SK-N-DZ (cell line): ENCODE results near the gene HSPA9. TPM values are rescaled to one million over a fixed set of nuclear protein-coding genes. Genes with fewer than 3 reads are reported as not detected.
A peak's percentile ranks its signal among the peaks of the same experiment; 100 is the strongest.

Experiments
- DNase-seq: peaks from one replicate; pipeline ENCODE4 v3.0.0-alpha.2; 2015; ENCODE audit warnings: low spot score
- polyA plus RNA-seq, 2 experiments: library from polyadenylated mRNA; depleted of rRNA; stranded (reverse); fragments of >200 nt; gene quantifications; 2 replicates each; pipeline ENCODE4 v1.2.3, GENCODE V29; 2014

The HSPA9 gene
- 706 and 861 TPM in 2 replicates for polyA plus RNA-seq (2014; cell fraction: cytosol; rRNA removed)
- 392 and 549 TPM in 2 replicates for polyA plus RNA-seq (2014; cell fraction: nucleus; rRNA removed)

DNA sequence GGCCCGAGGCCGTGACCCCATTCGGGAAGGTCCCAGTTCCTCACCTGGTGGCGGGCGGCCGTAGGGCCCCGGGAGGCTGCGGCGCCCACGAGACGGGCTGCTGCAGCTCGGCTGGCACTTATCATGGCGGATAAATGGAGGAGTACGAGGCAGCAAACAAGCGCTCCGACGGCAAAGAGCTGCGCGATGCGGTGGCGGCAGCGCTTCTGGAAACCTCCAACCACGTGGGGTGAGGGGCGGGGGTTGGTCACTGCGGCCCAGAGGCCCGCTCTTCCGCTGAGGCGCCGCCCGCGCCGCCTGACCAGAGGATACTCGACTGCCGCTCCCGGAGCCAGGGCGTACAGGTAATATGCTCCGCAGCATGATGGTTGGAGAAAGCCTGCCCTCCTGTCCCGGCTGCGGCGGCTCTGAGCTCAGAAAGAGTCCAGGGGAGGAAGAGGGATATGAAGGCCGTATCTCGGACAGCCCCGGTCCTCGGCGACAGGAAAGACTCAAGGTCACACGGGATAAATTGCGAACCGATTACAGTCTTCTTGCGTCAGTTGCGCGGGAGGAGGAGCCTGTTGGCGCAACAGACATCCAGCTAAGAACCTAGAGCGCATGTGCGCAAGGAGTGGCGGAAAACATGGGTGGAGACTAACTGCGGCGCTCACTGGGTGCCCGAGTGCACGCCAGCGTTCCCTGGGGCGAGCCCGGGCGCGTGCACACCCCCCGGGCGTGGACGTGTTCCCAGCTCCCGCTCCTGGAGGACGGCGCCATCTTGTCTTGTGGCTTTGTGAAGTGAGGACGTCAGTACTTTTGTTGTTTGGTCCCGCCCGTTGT, at the start of gene HSPA9:
TSS of gene HSPA9 (minus strand) at position 208 of the 822 bp plus-strand sequence. CDS start at position 125, 83 bp downstream.
- DNase-seq = peak; percentile 100

GRCh38 chr5:138623053-138623452, 47.9 kb upstream of the HSPA9 start:
- DNase-seq = no peak

- DNase-seq = no peak
These were observed 46.9 kb upstream of the HSPA9 start for GRCh38 chr5:138622051-138622450.

DNA sequence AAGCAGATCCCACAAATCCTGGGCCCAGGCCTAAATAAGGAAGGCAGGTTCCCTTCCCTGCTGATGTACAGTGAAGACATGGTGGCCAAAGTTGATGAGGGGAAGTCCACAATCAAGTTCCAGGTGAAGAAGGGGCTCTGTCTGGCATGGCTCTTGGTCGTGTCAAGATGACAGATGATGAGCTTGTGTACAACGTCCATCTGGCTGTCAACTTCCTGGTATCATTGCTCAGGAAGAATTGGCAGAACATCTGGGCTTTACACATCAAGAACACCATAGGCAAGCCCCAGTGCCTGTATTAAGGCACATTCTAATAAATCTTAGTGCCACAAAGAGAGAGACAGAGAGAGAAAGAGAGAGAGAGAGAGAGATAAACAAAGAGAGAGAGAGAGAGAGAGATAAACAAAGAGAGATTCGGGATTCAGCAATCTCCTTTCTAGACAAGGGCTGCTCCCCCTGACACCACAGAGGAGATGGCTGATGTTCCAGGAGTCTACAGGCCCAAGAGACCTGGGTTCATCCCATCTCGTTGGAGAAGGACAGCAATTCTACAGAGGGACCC, 45.5 kb upstream of the HSPA9 start:
- DNase-seq = no peak

GRCh38 chr5:138616508-138616907, 41.3 kb upstream of the HSPA9 start:
- no peak for DNase-seq

GRCh38 chr5:138615461-138615860, 40.3 kb upstream of the HSPA9 start:
- DNase-seq = no peak

DNA sequence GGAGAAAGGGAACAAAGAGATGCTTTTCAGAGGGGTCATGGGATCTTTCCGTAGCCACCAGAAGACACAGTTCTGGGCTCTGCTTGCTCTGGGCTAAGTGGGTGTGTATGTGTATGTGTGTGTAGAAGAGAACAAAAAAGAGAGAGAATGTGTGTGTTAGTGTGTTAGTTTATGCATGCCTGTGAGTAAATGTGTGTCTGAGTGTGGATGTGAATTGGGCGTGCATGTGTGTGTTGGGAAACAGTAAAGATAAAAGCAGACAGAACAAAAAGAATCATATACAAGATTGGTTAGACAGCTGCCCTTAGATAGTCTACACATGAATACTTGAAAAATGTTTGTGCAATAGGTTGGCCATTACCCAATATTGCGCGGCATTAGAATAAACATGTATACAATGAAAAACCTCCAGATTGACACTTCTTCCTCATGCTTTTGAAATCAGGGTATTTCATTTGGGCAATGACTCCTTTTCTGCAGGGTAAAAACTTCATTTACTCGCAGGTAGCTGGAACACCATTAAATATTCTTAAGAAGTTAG, 36.5 kb upstream of the HSPA9 start:
- no peak for DNase-seq

DNA sequence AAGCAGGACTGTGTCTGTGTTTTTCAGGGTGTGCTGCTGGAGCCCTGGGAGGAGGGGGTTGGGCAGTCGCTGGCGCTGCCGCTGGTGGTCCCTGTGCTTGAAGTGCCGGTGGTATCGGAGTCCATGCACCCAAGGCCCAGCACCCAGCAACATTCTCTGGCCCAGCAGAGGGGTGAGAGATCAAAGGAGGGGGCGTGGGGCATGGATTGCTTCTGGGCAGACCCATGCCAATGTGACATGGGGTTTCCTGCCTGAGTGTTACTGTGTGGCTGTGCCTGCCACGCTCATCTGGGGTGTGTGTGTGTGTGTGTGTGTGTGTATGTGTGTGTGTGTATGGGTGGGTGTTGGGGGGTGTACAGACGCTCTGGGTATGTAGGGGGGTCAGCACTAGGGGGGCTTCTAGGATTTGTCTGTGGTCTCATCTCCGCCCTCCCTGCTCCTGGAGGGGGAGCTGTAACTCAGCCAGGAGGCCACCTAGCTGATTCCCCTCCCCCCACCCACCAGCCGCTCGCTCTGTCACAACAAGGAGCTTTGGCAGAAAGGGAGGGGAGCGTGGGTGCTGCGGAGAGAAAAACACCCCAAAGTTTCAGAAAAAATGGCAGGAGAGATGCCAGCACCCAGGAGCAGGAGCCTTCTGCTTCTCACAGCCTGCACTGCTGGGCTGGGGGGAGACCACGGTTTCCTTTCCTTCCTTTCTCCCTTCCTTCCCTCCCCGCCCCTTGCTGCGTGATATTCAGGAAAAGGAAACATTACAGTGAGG, 35.9 kb upstream of the HSPA9 start:
- DNase-seq = peak; percentile 67

- DNase-seq = peak; percentile 63
These were observed 35.3 kb upstream of the HSPA9 start for GRCh38 chr5:138610415-138610917.

DNA sequence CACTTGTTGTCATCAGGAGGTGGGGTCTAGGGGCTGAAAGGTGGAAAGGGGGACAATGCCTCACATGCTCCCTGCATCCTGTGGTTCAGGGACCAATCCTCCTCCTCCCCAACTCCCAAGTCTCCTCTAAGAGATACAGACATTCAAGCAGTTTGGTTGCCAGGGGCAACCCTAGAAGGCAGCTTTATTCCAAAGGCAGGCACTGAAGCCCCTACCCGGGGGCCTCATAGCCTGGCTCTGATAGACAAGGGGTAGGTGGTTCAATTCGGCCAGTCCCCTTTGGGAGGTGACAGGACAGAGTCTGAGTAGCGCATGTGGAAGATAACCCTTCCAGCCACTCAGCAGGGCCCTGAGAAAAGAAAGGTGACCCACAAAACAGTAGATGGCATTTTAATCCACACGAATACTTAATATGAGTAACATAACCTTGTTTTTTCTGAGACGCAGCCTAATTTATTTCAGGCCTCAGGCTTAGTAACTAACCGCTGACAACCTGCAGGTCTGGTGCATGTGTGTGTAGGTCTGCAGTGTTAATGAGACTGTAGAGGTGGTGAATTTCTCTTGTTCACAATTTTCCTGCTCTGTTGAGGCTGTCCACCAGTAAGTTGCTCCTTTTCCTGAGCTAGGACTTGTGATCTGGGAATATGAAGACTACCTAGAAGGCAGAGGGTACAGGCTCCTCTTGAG, 31.3 kb upstream of the HSPA9 start:
- no peak for DNase-seq

DNA sequence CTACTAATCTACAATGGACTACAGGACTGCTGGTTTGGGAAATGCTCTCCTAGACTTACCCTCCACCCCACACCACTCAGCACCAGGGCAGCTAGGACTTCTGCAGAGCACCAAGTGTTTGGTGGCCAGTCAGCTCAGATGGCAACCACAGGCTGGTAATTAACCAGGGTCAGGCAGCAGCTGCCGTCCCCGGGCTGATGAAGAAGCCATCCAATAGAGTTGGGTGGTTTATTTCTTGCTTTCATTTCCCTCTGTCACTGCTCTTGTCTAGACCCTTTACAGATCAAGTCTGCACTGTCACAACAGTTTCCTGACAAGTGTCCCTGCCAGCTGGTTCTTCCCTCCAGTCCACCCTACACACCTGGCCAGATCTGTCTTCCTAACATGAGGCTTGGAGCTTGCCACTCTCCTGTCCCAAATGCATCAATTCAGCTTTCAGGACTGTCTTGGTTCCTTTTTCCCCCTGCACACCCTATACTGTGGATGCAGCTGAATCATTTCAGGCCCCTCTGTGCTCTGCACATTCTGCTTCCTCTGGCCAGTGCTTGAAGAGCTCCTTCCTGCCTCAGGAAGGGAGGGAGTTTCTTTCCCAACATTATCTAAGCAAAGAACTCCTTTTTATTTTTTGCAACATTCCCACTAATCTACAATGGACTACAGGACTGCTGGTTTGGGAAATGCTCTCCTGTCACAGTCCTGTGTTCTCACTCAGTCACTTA, 30.2 kb upstream of the HSPA9 start:
- no peak for DNase-seq

GRCh38 chr5:138604176-138604785, 29.1 kb upstream of the HSPA9 start:
- DNase-seq = no peak

GRCh38 chr5:138603249-138603920, 28.2 kb upstream of the HSPA9 start:
- DNase-seq = peak; percentile 50

GRCh38 chr5:138602371-138603000, 27.3 kb upstream of the HSPA9 start:
- DNase-seq = no peak

DNA sequence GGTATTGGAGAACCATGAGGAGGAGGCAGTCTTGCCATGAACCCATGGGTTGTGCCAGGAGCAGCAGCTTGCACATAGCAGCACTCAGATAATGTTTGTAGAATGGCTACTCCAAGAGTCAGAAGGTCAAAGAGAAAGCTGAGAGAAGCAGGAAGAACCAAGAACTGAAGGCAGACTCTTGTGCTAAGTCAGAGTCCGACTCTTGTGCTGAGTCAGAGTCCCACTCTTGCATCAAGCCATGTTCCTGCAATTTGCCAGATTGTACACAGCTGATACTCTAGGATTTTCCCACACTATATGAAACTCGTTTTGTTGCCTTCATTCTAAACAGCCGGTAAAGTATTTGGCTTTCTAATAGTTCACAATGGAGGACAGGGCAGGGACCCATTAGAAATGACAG, 26.2 kb upstream of the HSPA9 start:
- DNase-seq = no peak

- no peak for DNase-seq
These were observed 25.2 kb upstream of the HSPA9 start for GRCh38 chr5:138600446-138600845.

- no peak for DNase-seq
These were observed 22.6 kb upstream of the HSPA9 start for GRCh38 chr5:138597661-138598400.
